ENCODE measurements around the gene SPHKAP.

DNA sequence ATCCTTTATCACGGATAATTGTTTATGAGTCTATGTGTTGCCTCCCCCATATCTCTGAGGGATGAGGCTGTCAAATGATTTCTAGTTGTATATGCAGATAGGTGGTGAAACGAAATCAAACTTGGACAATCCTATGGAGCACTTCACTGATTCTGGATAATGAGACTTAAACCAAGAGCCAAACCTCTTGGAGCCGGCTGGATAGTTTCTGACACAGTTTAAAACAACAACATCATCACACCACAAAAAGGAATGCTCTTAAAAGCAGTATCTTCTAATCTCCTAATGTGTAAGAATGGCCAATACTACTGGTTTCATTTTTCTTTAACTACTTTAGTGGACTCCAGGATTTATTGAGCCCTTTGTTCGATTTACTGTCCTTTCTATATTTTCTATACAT is 36.5 kb downstream of the SPHKAP start:
- TF ChIP-seq EP300 (IDR thresholded peaks at IDR 0.05) = no peak
- TF ChIP-seq CTCF (IDR thresholded peaks at IDR 0.05) = no peak
